Prostate gland (tissue), 2 donors: Measurements from ENCODE around the gene PAFAH1B1. TPM values are rescaled to one million over a fixed set of nuclear protein-coding genes. Genes with fewer than 3 reads are reported as not detected.
A peak's percentile ranks its signal among the peaks of the same experiment; 100 is the strongest.
"Not testable (repeated sequence)": the region's sequence is repeated elsewhere in the genome, so short reads cannot be mapped to it uniquely, and the experiment has no call there.

ENCODE experiments used
- DNase-seq: peaks from one replicate; pipeline ENCODE4 v3.0.0-alpha.2; 2019; ENCODE audit warnings: low spot score
- H3K27ac ChIP-seq, 2 donors: fragments of 200-600 bp; sonication (generic); 2 replicates each; pipeline ENCODE4 v1.5.1; 2017 to 2019
- H3K27me3 ChIP-seq: fragments of 200-600 bp; sonication (generic); replicated peaks from 2 replicates; pipeline ENCODE4 v1.5.1; 2019; ENCODE audit not compliant: insufficient read depth
- H3K36me3 ChIP-seq, 2 donors: fragments of 200-600 bp; sonication (generic); 1 replicate in 1 of 2; 2 replicates in 1 of 2; pipeline versions ENCODE4 v1.5.1 to v1.8.1; 2017 to 2019
- H3K4me1 ChIP-seq: fragments of 200-600 bp; sonication (generic); replicated peaks from 2 replicates; pipeline ENCODE4 v1.5.1; 2019
- H3K4me3 ChIP-seq, 2 donors: fragments of 200-600 bp; sonication (generic); 2 replicates each; pipeline ENCODE4 v1.5.1; 2017 to 2019
- H3K9me3 ChIP-seq: fragments of 200-600 bp; sonication (generic); 2 replicates; pipeline ENCODE4 v1.5.1; 2017
- CTCF ChIP-seq, 4 experiments: fragments of 200-600 bp in 2 of 4; fragments of 450-650 bp in 2 of 4; sonication (generic) in 2 of 4; IDR thresholded peaks; 1 replicate in 3 of 4; 2 replicates in 1 of 4; pipeline ENCODE4 v1.5.1; 2016 to 2019; ENCODE audit warnings: antibody characterized with exemption in 4 of 4, mild to moderate bottlenecking in 2 of 4, moderate library complexity in 2 of 4
- POLR2A ChIP-seq: fragments of 450-650 bp; IDR thresholded peaks from one replicate; pipeline ENCODE4 v1.6.1; 2016; ENCODE audit warnings: antibody characterized with exemption, mild to moderate bottlenecking
- POLR2AphosphoS5 ChIP-seq: sonication (generic); formaldehyde crosslinking; IDR thresholded peaks from one replicate; pipeline ENCODE4 v1.6.1; 2017; ENCODE audit warnings: antibody characterized with exemption
- WGBS: methylation state at CpG from one replicate; pipeline ENCODE4 v1.1.5; 2018; 5-methylcytosine and 5-hydroxymethylcytosine counted together
- intact Hi-C: fragments of 100-400 bp; cut with DNase I; formaldehyde crosslinking; loops from one replicate; pipeline ENCODE4 v1.14.2; 2022
- total RNA-seq, 2 donors: library from RNA; depleted of rRNA; stranded (reverse); fragments of >200 nt; gene quantifications; one replicate each; pipeline ENCODE4 v1.1.0, GENCODE V29; 2016

The PAFAH1B1 gene
- total RNA-seq, 2 donors from 2014 or later = 47.9 to 92.9 TPM

GRCh38 chr17:2563543-2563942 lies 29.9 kb upstream of the PAFAH1B1 start:
- intact Hi-C loops = no loop called here

GRCh38 chr17:2564877-2565276 lies 28.6 kb upstream of the PAFAH1B1 start:
- no peak overlapping the region for H3K27ac ChIP-seq
- intact Hi-C loops = no loop called here
- DNase-seq = peak; percentile 36

More at GRCh38 chr17:2563543-2563942, 29.9 kb upstream of the PAFAH1B1 start:
- 44% methylated on average over 6 of the region's 6 CpGs for WGBS
- no peaks in the 10 kb centered on the region for H3K4me1 ChIP-seq
- no peaks in the 10 kb centered on the region for H3K27me3 ChIP-seq
- no peaks in the 10 kb centered on the region for H3K36me3 ChIP-seq
- TF ChIP-seq POLR2AphosphoS5 (no peak), CTCF (IDR thresholded peaks at IDR 0.05) (no peak), POLR2A (no peak)
- DNase-seq = no peak
- no peak overlapping the region for H3K4me3 ChIP-seq
- no peaks in the 10 kb centered on the region for H3K9me3 ChIP-seq
- peak overlapping the region in 1 of 2 donors; percentile 9 for H3K27ac ChIP-seq

GRCh38 chr17:2566056-2566455 lies 27.4 kb upstream of the PAFAH1B1 start:
- no peaks in the 10 kb centered on the region for H3K4me1 ChIP-seq
- no peaks in the 10 kb centered on the region for H3K36me3 ChIP-seq
- no peaks in the 10 kb centered on the region for H3K27me3 ChIP-seq
- no peaks in the 10 kb centered on the region for H3K9me3 ChIP-seq
- H3K27ac ChIP-seq = no peak overlapping the region
- 87% methylated on average over 3 of the region's 3 CpGs for WGBS
- no peak for DNase-seq
- no peak overlapping the region for H3K4me3 ChIP-seq
- intact Hi-C loops = no loop called here
- TF ChIP-seq POLR2A = no peak
- no peak for TF ChIP-seq POLR2AphosphoS5
- TF ChIP-seq CTCF (IDR thresholded peaks at IDR 0.05) = no peak

More at GRCh38 chr17:2564877-2565276, 28.6 kb upstream of the PAFAH1B1 start:
- H3K36me3 ChIP-seq = no peaks in the 10 kb centered on the region
- H3K27me3 ChIP-seq = no peaks in the 10 kb centered on the region
- no peak overlapping the region for H3K4me3 ChIP-seq
- TF ChIP-seq POLR2A = peak; percentile 22
- TF ChIP-seq POLR2AphosphoS5 = peak; percentile 55
- no peak for TF ChIP-seq CTCF (IDR thresholded peaks at IDR 0.05)
- H3K9me3 ChIP-seq = no peaks in the 10 kb centered on the region
- 51% methylated on average over 5 of the region's 5 CpGs for WGBS
- no peaks in the 10 kb centered on the region for H3K4me1 ChIP-seq

GRCh38 chr17:2571523-2572303 lies 21.7 kb upstream of the PAFAH1B1 start:
- no peak for DNase-seq
- TF ChIP-seq POLR2AphosphoS5 (no peak), POLR2A (no peak), CTCF (IDR thresholded peaks at IDR 0.05) (no peak)
- Histone ChIP-seq H3K4me1 (no peaks in the 10 kb centered on the region), H3K27ac (no peak overlapping the region), H3K27me3 (no peaks in the 10 kb centered on the region), H3K4me3 (no peak overlapping the region), H3K9me3 (no peaks in the 10 kb centered on the region), H3K36me3 (no peaks in the 10 kb centered on the region)
- 47% methylated on average over 4 of the region's 4 CpGs for WGBS
- intact Hi-C loops = no loop called here

- H3K4me3 ChIP-seq, H3K4me1 ChIP-seq, H3K27ac ChIP-seq, H3K27me3 ChIP-seq, DNase-seq, intact Hi-C loops, H3K36me3 ChIP-seq, H3K9me3 ChIP-seq: not testable (repeated sequence)
- WGBS = 83% methylated on average over 7 of the region's 7 CpGs
Measured at GRCh38 chr17:2572304-2572609, 21.2 kb upstream of the PAFAH1B1 start.
